GM19193 (cell line): ENCODE data around the gene HDAC9.

Experiments
- POLR2A ChIP-seq: IDR thresholded peaks from 4 replicates; pipeline ENCODE4 v1.6.1; 2011; ENCODE audit not compliant: insufficient read depth, insufficient read length; ENCODE audit errors: extremely low read depth

The HDAC9 gene

GRCh38 chr7:18495412-18496340 is at the start of gene HDAC9:
HDAC9 (plus strand) TSS chr7:18495749; CDS start chr7:18496303, 554 bp downstream.
- TF ChIP-seq POLR2A: peak; percentile 35

DNA sequence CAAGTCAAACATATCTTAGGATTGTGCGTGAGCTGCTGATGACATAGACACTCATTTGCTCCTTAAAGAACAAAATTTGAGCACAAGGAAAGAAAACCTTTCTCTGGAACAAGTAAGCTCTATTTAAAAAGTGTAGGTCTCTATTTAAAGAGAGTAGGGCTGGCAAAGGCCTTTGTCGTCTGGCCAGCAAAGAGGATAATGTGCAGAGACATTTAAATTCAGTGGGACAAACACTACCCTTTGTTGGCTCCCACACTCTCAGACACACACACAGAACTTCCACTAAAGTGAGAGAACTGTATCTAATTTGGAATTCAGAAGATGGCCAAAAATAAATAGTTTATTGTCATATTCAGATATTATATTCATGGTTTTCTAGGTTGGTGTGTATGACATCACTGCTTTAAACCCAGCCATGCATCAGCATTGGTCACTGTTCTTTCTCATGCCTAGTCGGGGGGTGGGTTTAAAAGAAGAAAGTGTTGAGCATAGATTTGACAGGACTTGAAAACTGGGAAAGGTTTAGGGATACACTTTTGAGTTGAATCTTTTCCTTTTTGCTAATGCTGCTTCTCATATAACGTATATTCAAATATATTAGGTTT is 49.5 kb upstream of the HDAC9 start:
- no peak for TF ChIP-seq POLR2A

- no peak for TF ChIP-seq POLR2A
Observed at GRCh38 chr7:18450019-18450418, 45.5 kb upstream of the HDAC9 start.

GRCh38 chr7:18455606-18456005 is 39.9 kb upstream of the HDAC9 start:
- TF ChIP-seq POLR2A: no peak

GRCh38 chr7:18457832-18458231 is 37.7 kb upstream of the HDAC9 start:
- no peak for TF ChIP-seq POLR2A

GRCh38 chr7:18458830-18459229 is 36.7 kb upstream of the HDAC9 start:
- no peak for TF ChIP-seq POLR2A

GRCh38 chr7:18459484-18460245 is 35.9 kb upstream of the HDAC9 start:
- TF ChIP-seq POLR2A: no peak

GRCh38 chr7:18461785-18462467 is 33.6 kb upstream of the HDAC9 start:
- no peak for TF ChIP-seq POLR2A

GRCh38 chr7:18464830-18465229 is 30.7 kb upstream of the HDAC9 start:
- TF ChIP-seq POLR2A: no peak

- TF ChIP-seq POLR2A: no peak
Observed at GRCh38 chr7:18467011-18467410, 28.5 kb upstream of the HDAC9 start.

DNA sequence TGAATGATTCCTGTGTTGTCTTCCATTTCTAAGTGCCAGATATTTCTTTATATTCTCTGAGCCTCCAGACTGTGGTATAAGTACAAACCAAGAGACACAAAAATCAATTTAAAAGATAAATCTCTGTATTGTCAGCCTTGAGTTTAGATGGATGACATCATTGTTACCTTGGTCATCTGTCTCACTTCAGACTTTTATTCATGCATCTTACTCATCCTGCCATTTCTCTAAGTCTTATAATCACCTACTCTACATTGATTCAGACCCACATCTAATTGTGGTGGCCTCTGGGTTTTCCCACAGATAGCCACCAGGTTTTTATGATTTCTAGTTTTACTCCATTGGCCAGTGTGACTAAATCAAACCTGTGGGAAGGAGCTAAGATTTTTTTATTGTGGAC is 26.8 kb upstream of the HDAC9 start:
- no peak for TF ChIP-seq POLR2A

- TF ChIP-seq POLR2A: no peak
Observed at GRCh38 chr7:18469316-18469715, 26.2 kb upstream of the HDAC9 start.

DNA sequence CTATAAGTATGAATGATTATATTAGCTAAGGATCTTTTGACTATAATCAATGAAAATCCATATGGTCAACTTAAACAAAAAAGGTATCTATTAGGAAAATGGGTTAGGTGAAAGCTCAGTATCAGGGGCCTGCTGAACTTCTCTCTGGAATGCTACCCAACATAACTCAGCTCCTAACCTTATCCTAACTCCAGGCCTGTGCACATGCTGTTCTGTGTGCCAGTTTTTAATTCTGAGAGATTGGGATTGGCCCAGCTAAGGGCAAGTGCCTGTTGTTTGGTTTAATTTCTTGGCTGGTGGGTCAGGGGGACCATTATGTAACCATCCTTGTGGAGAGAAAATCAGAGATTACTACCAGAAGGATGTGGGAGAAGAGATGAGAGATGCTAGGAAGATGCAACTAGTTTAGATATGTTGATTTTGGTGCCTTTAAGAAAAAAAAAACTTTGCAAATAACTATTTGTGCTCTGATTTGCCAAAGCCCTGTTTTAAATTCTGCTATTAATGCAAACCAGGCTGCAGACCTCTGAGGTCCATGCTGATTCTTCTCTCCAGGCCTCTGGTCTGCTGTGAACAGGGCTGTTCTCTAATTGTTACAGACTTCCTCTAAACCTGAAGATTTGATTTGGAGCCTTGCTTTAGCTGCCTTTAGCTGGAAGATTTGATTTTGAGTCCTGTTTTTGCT is 23.9 kb upstream of the HDAC9 start:
- no peak for TF ChIP-seq POLR2A

- no peak for TF ChIP-seq POLR2A
Observed at GRCh38 chr7:18472161-18472483, 23.4 kb upstream of the HDAC9 start.
